Gastroesophageal sphincter (tissue), 4 donors: ENCODE results near the gene CLSTN1. TPM values are rescaled to one million over a fixed set of nuclear protein-coding genes. Genes with fewer than 3 reads are reported as not detected.
"Not testable (repeated sequence)": the region's sequence is repeated elsewhere in the genome, so short reads cannot be mapped to it uniquely, and the experiment has no call there.

Experiments used
- ATAC-seq: fragments of 150-250 bp; one replicate; pipeline ENCODE4 v1.9.1; 2016; ENCODE audit warnings: mild to moderate bottlenecking, moderate library complexity
- H3K27ac ChIP-seq, 4 donors: fragments of 200-600 bp; sonication (generic) in 3 of 4; 1 replicate in 3 of 4; 2 replicates in 1 of 4; pipeline ENCODE4 v1.5.1; 2016 to 2019
- H3K27me3 ChIP-seq: fragments of 200-600 bp; sonication (generic); one replicate; pipeline ENCODE4 v1.5.1; 2019
- H3K36me3 ChIP-seq, 2 donors: fragments of 200-600 bp; sonication (generic); one replicate each; pipeline ENCODE4 v1.5.1; 2019; ENCODE audit warnings: control low read depth in 1 of 2
- H3K4me1 ChIP-seq, 3 donors: fragments of 200-600 bp; sonication (generic); 1 replicate in 2 of 3; 2 replicates in 1 of 3; pipeline ENCODE4 v1.5.1; 2016 to 2019; ENCODE audit warnings: control low read depth in 2 of 3
- H3K4me3 ChIP-seq, 2 donors: fragments of 200-600 bp; sonication (generic); one replicate each; pipeline ENCODE4 v1.5.1; 2019; ENCODE audit warnings: mild to moderate bottlenecking in 1 of 2, moderate library complexity in 1 of 2
- H3K9me3 ChIP-seq, 3 donors: fragments of 200-600 bp; sonication (generic); one replicate each; pipeline ENCODE4 v1.5.1; 2017 to 2019; ENCODE audit warnings: control low read depth in 2 of 3
- CTCF ChIP-seq, 4 experiments: fragments of 200-600 bp in 2 of 4; fragments of 450-650 bp in 2 of 4; sonication (generic) in 1 of 4; IDR thresholded peaks; one replicate each; pipeline ENCODE4 v1.5.1; 2017 to 2019; ENCODE audit warnings: antibody characterized with exemption in 4 of 4, mild to moderate bottlenecking in 2 of 4, moderate library complexity in 2 of 4
- EP300 ChIP-seq: sonication (generic); formaldehyde crosslinking; IDR thresholded peaks from one replicate; pipeline ENCODE4 v1.6.1; 2017; ENCODE audit warnings: antibody characterized with exemption, mild to moderate bottlenecking
- POLR2A ChIP-seq, 2 donors: fragments of 450-650 bp; IDR thresholded peaks; one replicate each; pipeline ENCODE4 v1.6.1; 2017; ENCODE audit warnings: antibody characterized with exemption in 2 of 2, mild to moderate bottlenecking in 2 of 2, moderate library complexity in 1 of 2
- POLR2AphosphoS5 ChIP-seq: sonication (generic); formaldehyde crosslinking; IDR thresholded peaks from one replicate; pipeline ENCODE4 v1.6.1; 2017; ENCODE audit warnings: antibody characterized with exemption
- WGBS, 2 donors: methylation state at CpG; one replicate each; pipeline ENCODE4 v1.1.5; 2018; ENCODE audit warnings: low coverage in 1 of 2; 5-methylcytosine and 5-hydroxymethylcytosine counted together
- total RNA-seq, 4 donors: library from RNA; depleted of rRNA; stranded (reverse); fragments of >200 nt; gene quantifications; one replicate each; pipeline ENCODE4 v1.1.0, GENCODE V29; 2016

CLSTN1 gene
- total RNA-seq, 4 donors from 2014 or later: 45.1 to 95.4 (median 58.7) TPM

GRCh38 chr1:9811239-9811966, 12.4 kb downstream of the CLSTN1 start:
- ATAC-seq: no peak
- Histone ChIP-seq H3K4me1 (peaks cover 0 to 57% (median 3%) of the 10 kb centered on the region in 3 donors), H3K36me3 (no peaks in the 10 kb centered on the region), H3K4me3 (no peak overlapping the region), H3K9me3 (no peaks in the 10 kb centered on the region), H3K27ac (no peak overlapping the region), H3K27me3 (no peaks in the 10 kb centered on the region)
- 76 to 83% methylated on average over 5 to 6 of the region's 6 CpGs for WGBS, 2 donors
- TF ChIP-seq POLR2AphosphoS5: no peak
- TF ChIP-seq EP300: no peak
- no peak for TF ChIP-seq POLR2A (IDR thresholded peaks at IDR 0.05)
- TF ChIP-seq CTCF (IDR thresholded peaks at IDR 0.05): no peak

- H3K4me1 ChIP-seq: peaks cover 0 to 54% (median 3%) of the 10 kb centered on the region in 3 donors
- H3K27ac ChIP-seq: no peak overlapping the region
- ATAC-seq: no peak
- H3K36me3 ChIP-seq: no peaks in the 10 kb centered on the region
- no peaks in the 10 kb centered on the region for H3K27me3 ChIP-seq
- WGBS, 2 donors: 88% methylated on average over 1 of the region's 8 CpGs; no CpG with 5 or more reads in 1 of the 2 donors
- H3K4me3 ChIP-seq: no peak overlapping the region
- H3K9me3 ChIP-seq: no peaks in the 10 kb centered on the region
- TF ChIP-seq POLR2AphosphoS5 (no peak), EP300 (no peak), CTCF (IDR thresholded peaks at IDR 0.05) (no peak), POLR2A (IDR thresholded peaks at IDR 0.05) (no peak)
These were observed 14.7 kb downstream of the CLSTN1 start for GRCh38 chr1:9809100-9809510.

DNA sequence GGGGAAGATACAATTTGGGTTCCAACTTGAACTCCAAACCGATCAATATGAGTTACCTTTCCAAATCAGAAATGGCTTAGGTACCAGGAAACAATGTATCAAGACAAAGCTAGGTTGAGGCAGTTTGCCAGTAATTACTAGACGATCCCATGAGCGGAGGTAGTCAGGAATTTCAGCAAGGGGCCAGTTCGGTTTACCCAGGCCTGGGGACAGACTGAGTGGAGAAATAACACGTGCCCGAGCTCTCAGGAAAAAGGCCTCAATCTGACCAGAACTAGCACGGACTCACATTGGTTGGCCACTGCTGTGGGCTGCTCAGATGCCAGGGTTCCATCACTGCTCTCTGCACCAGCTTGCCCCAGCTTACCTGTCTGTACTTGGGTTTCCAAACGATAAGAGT, 15.3 kb downstream of the CLSTN1 start:
- peaks cover 0 to 57% (median 3%) of the 10 kb centered on the region in 3 donors for H3K4me1 ChIP-seq
- no peak for ATAC-seq
- no peak for TF ChIP-seq POLR2AphosphoS5
- no peak for TF ChIP-seq POLR2A (IDR thresholded peaks at IDR 0.05)
- no peak for TF ChIP-seq EP300
- H3K27me3 ChIP-seq: no peaks in the 10 kb centered on the region
- no peaks in the 10 kb centered on the region for H3K36me3 ChIP-seq
- 80 to 91% methylated on average over 2 to 4 of the region's 8 CpGs for WGBS, 2 donors
- no peak overlapping the region for H3K4me3 ChIP-seq
- H3K9me3 ChIP-seq: no peaks in the 10 kb centered on the region
- H3K27ac ChIP-seq: no peak overlapping the region

DNA sequence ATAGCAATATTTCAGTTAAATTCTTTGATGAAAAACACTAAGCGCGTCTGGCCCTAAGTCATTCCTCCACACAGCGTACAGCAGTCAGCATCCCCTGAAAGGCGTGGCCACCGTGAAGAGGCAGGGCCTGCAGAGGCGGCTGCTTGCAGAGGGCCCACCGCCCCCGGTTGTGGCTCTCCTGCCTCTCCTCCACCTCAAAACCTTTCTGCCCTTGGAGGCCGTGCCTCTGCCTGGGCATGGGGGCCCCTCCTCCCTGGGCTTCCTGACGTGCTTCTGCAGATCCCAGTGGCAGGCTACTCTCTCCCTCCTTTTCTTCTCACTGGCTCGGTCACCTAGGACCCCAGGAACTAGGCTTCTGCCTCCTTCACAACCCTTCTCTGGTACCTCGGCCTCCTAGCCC, 16.2 kb downstream of the CLSTN1 start:
- no peak for TF ChIP-seq CTCF (IDR thresholded peaks at IDR 0.05)
- TF ChIP-seq POLR2AphosphoS5: no peak
- no peak for TF ChIP-seq POLR2A (IDR thresholded peaks at IDR 0.05)
- no peak for TF ChIP-seq EP300
- Histone ChIP-seq H3K27ac (no peak overlapping the region), H3K36me3 (no peaks in the 10 kb centered on the region), H3K9me3 (no peaks in the 10 kb centered on the region), H3K4me3 (no peak overlapping the region), H3K27me3 (no peaks in the 10 kb centered on the region), H3K4me1 (peaks cover 0 to 66% (median 3%) of the 10 kb centered on the region in 3 donors)
- ATAC-seq: no peak
- WGBS, 2 donors: 75 to 88% methylated on average over 2 to 12 of the region's 12 CpGs

DNA sequence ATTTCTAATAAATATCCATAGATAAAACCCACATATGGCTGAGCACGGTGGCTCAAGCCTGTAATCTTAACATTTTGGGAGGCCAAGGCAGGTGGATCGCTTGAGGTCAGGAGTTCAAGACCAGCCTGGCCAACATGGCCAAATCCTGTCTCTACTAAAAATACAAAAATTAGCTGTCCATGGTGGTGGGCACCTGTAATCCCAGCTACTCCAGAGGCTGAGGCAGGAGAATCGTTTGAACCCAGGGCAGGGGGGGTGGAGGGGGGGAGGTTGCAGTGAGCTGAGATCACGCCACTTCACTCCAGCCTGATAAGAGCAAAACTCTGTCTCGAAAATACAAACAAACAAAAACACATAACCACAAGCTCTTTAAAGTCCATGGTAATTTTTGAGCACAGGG, 17.8 kb downstream of the CLSTN1 start:
- H3K9me3 ChIP-seq, H3K4me3 ChIP-seq, ATAC-seq, H3K27me3 ChIP-seq, H3K36me3 ChIP-seq, H3K27ac ChIP-seq: not testable (repeated sequence)
- WGBS, 2 donors: 86 to 100% methylated on average over 2 to 4 of the region's 5 CpGs
- peaks cover 0 to 63% (median 3%) of the 10 kb centered on the region in 3 donors for H3K4me1 ChIP-seq

- Histone ChIP-seq H3K4me3 (no peak overlapping the region), H3K36me3 (no peaks in the 10 kb centered on the region), H3K4me1 (peaks cover 0 to 54% (median 3%) of the 10 kb centered on the region in 3 donors), H3K9me3 (no peaks in the 10 kb centered on the region), H3K27me3 (no peaks in the 10 kb centered on the region), H3K27ac (no peak overlapping the region)
- WGBS, 2 donors: 60 to 71% methylated on average over 6 to 7 of the region's 7 CpGs
- ATAC-seq: no peak
- no peak for TF ChIP-seq POLR2A (IDR thresholded peaks at IDR 0.05)
- TF ChIP-seq POLR2AphosphoS5: no peak
- TF ChIP-seq CTCF (IDR thresholded peaks at IDR 0.05): no peak
- no peak for TF ChIP-seq EP300
These were observed 18.7 kb downstream of the CLSTN1 start for GRCh38 chr1:9805006-9805508.

DNA sequence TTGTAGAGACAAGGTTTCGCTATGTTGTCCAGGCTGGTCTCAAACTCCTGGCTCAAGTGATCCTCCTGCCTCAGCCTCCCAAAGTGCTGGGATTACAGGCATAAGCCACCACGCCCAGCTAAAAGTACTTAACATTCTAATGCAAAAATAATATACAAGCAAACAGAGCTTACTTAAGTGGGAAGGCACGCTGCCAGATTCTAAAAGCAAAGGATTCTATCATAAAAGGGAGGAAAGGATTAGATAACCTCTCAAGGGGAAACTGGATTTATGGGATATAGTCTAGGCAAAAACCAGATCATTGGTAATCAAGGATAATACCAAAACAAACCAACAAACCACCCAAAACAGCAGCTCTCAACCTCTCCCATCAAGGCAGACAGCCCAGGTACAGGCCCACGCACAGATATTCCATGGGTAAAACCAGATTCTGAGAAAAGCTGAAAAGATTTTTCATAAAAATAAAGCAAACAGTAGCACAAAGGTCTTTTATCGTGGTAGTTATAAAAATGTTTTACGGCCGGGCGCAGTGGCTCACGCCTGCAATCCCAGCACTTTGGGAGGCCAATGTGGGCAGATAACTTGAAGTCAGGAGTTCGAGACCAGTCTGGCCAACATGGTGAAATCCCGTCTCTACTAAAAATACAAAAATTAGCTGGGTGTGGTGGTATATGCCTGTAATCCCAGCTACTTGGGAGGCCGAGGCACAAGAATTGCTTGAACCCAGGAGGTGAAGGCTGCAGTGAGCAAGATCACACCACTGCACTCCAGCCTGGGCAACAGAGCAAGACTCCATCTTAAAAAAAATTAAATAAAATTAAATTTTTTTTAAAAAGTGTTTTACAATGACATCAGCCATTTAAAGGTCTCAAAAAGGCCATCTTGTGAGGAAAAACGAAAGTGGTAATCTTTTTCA, 20.5 kb downstream of the CLSTN1 start:
- ATAC-seq, H3K27me3 ChIP-seq, H3K36me3 ChIP-seq, H3K4me3 ChIP-seq, H3K9me3 ChIP-seq, H3K27ac ChIP-seq: not testable (repeated sequence)
- H3K4me1 ChIP-seq: peaks cover 0 to 51% (median 6%) of the 10 kb centered on the region in 3 donors
- 85 to 93% methylated on average over 10 of the region's 13 CpGs for WGBS, 2 donors
